Testis (tissue), 2 donors: ENCODE data around the gene DCHS1.

Experiments
- CTCF ChIP-seq, 3 experiments: fragments of 450-650 bp in 2 of 3; fragments of 200-600 bp in 1 of 3; sonication (generic) in 1 of 3; IDR thresholded peaks; one replicate each; pipeline ENCODE4 v1.5.1; 2016 to 2019; ENCODE audit warnings: antibody characterized with exemption in 3 of 3, mild to moderate bottlenecking in 2 of 3, moderate library complexity in 1 of 3
- POLR2A ChIP-seq: fragments of 450-650 bp; IDR thresholded peaks from one replicate; pipeline ENCODE4 v1.6.1; 2017; ENCODE audit warnings: antibody characterized with exemption, mild to moderate bottlenecking, moderate library complexity

- no peak for TF ChIP-seq CTCF (IDR thresholded peaks at IDR 0.05)
- no peak for TF ChIP-seq POLR2A
Measured at GRCh38 chr11:6692128-6692527, 36.5 kb upstream of the DCHS1 start.
